Fibroblast of upper back skin (primary cell): ENCODE data around the gene LENEP.

Source experiments
- DNase-seq: peaks from one replicate; pipeline ENCODE4 v3.0.0-alpha.2; 2013

The LENEP gene

GRCh38 chr1:155000726-155001424 is 7.5 kb downstream of the LENEP start:
- peak; percentile 81 for DNase-seq

- no peak for DNase-seq
These were observed 8.0 kb downstream of the LENEP start for GRCh38 chr1:155001425-155001674.

- DNase-seq = peak; percentile 99
These were observed 8.5 kb downstream of the LENEP start for GRCh38 chr1:155001675-155002463.

DNA sequence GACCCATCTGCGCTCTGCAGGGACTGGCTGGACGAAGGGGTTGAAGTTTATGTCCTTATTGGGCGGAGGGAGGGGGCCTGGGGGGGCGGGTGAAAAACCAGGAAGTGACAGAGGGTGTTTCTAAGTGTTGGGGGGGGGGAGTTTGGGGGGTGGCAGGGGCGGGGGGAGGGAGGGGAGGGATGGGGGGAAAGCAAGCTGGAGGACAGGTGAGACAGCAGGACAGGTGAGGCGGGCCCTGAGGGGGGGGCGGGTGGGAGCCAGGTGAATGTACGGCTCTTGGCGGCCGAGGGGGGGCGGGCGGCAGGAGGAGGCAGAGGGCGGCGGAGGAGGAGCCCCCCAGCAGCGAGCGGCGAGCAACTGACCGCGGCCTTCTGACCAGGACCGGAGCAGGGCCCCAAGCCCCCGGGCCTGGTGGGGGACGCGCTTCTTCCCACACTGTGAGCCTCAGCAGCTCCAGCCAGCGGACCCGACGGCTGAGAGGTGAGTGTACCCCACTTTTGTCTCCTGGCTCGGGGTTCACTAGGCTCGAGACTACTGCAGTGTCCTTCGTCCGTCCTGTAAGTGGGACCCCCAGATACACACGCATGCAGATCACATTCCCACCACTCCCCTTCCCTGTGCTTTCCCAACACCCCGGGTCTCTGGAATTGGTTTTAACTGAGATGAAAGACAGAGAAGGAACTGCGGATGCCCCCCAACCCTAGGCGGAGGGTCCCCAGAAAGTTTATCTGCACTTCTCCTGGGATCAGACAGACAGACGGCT is 9.3 kb downstream of the LENEP start, which contains the start of gene ZBTB7B:
ZBTB7B (plus strand) TSS at position 339 of the 763 bp plus-strand sequence. CDS start 11,859 bp downstream, outside the sequence.
- DNase-seq = no peak

DNA sequence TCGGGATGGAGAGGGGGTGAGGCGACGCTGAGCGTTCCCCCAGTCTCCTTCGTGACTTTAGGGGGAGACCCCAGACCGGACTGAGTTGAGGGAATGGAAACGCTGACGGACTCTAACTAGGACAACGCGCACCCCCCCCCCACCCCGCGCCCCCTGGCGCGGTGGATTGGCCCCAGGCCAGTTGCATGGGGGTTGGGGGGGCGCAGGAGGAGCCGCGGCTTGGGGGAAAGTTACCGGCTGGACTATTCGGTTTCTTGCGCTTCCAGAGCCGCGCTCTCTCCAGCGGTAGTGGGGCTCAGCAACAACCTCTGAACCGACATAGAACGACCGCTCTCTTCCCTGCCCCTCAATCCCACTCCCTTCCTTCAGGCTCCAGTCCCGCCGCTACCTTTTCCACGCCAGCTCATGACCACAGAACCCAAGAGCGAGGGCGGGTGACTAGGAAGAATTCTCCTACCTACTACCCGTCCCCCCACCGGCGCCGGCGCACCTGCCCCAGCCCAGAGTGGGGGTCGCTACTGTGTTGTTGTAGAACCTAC is 9.9 kb downstream of the LENEP start:
- no peak for DNase-seq

- DNase-seq = peak; percentile 56
These were observed 10.5 kb downstream of the LENEP start for GRCh38 chr1:155003766-155004351.

- no peak for DNase-seq
These were observed 11.1 kb downstream of the LENEP start for GRCh38 chr1:155004352-155005075.

DNA sequence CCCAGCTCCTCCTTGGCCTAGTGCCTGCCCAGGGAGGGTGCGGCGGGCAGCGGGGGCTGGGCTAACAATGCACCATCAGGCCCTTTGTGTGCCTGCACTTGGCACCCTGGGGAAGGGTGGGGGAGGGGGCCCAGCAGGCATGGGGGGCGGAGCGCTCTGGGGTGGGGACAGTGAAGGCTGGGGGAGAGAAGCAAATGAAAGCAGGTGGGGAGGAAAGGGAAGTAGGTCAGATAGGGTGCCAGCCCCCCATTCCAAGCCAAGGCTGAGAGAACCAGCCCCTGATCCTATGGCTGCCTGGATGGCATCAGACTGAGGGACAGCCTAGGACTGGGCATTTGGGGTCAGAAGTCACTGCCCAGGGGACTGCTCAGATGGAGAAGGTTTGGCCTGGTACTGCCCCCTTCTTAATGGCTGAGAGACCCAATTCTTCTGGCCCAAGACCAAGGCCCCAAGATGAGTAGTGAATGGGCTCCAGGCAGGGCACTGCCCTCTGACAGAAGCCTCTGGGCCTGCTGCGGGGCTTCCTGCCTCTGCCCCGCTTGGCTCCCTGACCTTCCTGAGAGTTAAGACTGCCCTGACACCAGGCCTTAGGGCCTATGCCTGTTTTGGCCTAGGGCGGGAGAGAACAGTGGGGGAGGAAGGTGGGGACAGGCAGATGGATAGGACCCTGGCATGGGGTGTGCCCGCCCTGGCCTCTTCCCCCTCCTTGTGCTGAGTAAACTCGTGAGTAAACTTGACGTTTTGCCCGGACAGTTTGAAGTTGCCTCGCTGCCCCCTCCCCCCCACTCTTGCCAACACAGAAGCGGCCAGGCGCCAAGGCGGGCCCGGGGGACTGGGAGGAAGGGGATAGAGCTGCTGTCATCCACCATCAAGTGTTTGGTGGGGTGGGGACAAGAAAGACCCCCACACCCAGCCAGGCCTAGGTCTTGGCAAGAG is 12.0 kb downstream of the LENEP start:
- no peak for DNase-seq

DNA sequence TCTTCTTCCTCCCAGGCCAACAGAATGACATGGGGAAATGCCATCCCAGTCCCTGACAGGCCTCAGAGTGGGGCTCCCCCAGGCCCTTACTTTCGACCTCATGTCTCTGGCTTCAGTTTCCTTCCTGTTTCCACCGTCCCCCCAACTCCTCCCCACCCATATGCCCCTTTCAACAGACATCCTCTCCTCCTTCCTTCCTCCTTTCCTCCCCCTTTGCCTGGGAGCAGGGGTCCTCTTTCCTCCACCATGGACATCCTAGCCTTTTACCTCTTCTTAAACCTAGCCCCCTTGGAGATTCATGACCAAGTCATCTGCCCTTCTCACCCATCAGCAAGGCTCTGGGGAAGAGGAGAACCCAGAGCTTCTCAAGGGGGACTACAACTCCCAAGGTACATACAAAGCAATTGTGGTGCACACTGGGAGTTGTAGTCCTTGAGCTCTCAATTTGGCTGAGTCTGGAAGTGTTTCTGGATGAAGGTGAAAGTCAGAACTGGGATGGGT is 13.3 kb downstream of the LENEP start:
- no peak for DNase-seq

DNA sequence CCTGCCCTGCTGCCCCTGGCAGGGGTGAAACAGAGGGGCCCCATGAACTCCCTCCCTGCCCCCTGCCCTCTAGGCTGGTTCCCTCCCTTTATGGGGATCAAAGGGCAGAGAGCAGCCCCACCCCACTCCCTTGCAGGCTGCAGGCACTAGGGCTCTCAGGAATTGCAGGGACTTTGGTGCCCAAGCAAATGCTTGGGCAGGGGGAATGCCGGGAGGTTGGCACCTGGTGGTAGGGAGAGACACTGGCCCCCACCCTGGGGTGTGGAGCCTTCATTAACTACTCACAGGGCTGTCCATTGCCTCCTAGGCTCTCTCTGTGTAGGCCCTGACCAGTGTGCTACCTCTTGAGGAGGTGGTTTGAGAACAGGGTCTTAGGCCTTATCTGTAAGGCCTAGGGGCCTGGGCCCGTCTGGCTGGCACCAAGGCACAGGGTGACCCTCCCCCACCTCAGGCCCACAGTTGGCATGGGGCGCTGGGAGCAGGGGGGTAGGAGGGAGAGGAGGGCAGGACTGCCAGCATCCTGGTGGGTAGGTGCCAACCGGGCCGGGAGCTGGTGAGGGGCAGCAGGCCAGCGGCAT is 14.0 kb downstream of the LENEP start:
- no peak for DNase-seq

DNA sequence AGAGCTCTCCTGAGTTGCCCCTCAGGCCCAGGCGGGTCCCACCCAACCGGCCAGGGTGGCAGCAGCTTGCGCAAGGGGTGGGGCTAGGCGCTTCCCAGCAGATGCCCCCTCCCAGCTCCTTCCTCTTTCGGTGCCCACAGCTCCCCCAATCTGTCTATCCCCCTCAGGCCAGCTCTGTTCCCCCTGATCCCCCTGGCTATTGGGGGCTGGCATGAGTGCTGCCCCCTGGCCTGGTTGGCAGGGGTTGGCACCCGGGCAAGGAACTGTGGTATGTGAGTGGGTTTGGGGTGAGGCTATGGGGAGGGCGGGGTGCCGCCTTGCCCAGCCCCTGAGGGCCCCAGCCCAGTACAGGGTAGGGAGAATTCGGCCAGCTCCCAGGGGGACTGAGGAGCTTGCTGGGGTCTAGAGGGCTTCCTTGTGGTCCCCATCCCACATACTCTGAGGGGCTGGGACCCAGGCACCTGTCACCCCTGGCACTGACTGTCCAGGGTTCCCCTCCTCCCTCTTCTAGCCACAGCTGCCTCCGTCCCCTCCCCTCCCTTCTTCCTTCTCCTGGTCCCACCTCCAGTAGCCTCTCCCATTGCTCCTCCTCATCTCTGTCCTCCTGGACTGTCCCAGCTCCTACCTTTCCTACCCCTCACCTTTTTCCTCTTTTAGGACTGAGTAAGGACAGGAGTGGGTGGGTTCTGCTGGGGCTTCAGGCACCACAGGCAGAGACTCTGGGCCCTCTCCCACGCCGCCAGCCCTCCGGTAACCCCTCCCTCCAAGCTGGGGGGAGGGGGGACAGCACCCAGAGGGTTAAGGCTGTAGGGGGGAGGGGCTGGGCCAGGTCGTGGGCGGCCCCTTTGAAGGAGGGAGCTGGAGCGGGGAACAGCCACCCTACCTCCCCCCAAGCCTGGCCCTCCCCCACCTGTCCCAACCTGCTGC is 14.9 kb downstream of the LENEP start:
- no peak for DNase-seq

DNA sequence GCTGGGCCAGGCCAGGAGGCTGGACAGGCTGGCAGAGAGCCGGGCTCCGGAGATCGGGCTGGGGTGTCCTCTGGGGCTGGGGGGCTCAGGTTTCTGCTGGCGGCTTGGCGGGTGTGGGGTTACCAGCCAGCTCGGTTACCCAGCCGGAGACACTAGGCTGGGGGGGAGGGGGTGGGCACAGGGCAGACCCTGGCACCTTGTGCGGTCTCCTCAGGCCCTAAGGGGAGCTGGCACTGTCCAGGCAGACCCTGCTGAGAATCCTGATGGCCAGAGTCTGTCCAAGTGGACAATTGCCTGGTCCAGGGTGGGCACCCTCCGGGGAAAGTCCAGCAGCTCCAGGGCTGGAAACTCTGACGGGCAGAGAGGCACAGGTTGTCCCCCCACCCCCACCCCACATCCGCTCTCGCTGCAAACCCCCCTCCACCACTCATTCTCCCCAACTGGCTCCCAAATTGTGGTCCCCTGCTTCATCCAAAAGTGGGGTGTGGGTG is 15.9 kb downstream of the LENEP start:
- no peak for DNase-seq

- DNase-seq = no peak
These were observed 16.4 kb downstream of the LENEP start for GRCh38 chr1:155009742-155010141.

GRCh38 chr1:155010211-155010918 is 17.0 kb downstream of the LENEP start:
- DNase-seq = no peak

DNA sequence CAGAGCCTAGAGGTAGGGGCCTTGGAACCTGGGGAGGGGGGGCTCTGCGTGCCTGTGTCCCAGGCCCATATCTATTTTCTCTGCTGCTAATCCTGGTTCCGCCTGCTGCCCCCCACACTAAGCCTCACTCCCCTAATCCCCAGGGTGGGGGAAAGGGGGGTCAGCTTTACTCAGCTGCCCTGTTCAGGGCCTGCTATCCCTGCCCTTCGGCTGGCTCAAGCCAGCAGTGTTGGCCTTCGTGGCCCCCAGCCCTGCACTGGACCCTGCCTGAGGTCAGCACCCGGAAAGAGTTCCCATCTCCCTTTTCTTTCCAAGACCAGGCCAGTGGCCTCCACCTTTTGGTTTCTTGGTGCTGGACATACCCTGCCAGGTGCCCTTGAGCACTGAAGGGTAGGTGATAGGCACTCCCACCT is 17.6 kb downstream of the LENEP start:
- no peak for DNase-seq

DNA sequence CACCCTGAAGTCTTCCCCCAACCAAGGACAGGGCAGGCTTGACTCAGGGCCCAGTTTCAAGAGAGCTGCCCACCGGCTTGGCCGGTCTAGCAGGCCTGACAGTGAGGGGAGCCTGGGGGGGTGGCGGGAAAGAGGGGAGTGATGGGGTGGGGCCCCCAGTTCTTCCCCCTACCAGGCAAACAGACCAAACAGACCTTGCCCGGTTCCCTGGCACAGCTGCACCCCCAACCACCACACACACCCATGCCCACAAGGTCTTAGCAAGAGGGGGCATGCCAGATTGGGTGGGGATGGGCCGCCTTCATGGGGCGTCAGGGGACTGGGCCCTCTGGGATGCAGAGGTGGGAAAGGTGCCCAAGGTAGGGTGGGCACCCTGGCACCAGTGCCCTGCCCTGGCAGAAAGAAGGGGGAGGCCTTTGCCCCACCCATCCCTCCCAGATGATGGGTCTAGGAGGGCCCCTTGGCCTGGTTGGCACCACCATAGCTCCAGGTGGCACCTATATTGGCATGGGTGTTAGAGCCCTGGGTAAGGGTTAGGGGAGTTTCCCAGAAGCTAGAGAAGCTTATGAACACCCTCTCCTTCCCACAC is 18.1 kb downstream of the LENEP start:
- DNase-seq = no peak

DNA sequence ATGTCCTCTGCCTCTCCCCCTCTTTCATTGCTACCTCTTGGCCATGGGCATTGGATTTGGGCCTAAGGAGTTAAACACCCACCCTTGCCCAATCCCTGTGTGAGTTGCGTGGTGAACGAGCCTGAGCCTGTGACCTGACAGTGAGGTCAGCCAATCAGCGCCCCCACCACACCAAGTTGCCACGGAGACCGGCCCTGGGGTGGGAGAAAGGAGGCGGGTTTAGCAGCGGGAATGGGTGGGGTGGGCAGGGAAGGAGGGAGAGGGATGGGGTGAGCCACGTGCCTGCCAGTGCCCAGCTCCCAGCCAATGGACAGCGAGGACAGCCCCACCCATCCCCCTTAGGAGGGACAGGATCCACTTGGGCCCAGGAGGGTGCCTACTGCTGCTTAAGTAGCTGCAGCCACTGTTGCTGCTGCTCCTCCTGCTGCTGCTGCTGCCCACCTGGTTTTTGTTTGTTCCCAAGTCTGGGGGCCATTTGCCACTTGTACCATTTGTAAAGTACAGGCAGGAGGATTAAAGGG is 18.7 kb downstream of the LENEP start:
- DNase-seq = no peak
